Activated CD4-positive, CD25-positive, alpha-beta regulatory T cell treated with anti-CD3 and anti-CD28 coated beads, Interleukin-2, amount 50 U/mL, for 16 hours (primary cell): ENCODE measurements around the gene KRTAP3-1.
"Not testable (repeated sequence)": the region's sequence is repeated elsewhere in the genome, so short reads cannot be mapped to it uniquely, and the experiment has no call there.

Experiments
- DNase-seq: peaks from one replicate; pipeline ENCODE4 v3.0.0-alpha.2; 2020; ENCODE audit warnings: low read depth, low spot score

The KRTAP3-1 gene

DNA sequence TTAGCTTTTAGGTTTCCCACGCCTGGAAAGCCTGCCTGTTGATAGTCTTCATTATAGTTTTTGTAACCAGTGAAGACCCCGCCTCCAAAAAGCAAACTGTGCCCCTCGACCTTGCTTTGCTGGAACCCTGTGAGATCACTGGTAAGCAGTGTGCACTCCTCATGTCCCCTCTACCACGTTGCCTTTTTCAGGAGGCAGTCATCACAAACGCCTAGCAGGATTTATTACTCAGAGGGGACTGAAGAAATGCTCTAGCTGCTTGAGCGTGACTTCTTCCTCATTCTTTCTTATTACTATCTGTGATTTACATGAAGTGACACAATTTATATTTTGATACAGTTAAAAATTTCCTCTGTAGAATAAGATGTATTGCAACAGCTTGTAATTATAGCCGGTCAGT, 6.5 kb upstream of the KRTAP3-1 start:
- DNase-seq = no peak

GRCh38 chr17:41013606-41014005, 4.7 kb upstream of the KRTAP3-1 start:
- no peak for DNase-seq

DNA sequence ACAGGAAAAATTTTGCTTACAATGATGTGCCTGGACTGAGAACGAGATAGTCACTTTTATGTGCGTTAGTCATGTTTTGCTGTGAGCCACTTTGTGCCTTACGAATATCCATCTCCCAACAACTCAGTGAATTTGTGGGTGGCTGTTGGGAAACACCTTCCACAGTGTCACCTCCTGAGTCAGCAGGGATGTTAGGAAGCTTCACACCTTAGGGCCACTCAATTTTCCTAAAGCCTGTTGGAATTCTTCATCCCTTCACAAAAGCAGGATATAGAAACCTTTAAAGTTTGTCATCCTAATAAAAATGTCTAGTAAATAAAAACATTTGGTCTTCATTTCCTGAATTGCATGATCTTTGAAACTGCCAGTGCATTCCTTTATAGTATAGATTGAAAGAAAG, 4.3 kb upstream of the KRTAP3-1 start:
- no peak for DNase-seq

- no peak for DNase-seq
Observed at GRCh38 chr17:41012326-41013120, 3.6 kb upstream of the KRTAP3-1 start.

DNA sequence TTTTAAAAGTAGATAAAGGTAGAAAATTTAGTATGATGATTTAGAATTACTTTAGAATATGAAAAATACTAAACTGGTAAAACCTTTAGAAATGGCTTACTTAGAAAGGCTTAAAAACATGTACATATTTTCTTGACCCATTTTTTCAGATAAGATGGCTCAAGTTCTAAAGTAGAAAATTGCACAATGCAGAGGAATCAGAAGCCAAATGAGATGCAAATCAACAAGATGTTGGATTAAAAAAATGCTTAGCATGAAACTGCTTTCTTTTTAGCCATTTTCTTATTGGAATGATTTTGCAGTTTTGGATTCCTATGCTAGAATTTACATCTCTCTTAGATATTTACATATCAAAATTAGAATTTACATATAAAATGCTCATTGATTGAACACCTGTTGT, 1.5 kb upstream of the KRTAP3-1 start:
- DNase-seq = no peak

GRCh38 chr17:41009936-41010335, 1.0 kb upstream of the KRTAP3-1 start:
- no peak for DNase-seq

DNA sequence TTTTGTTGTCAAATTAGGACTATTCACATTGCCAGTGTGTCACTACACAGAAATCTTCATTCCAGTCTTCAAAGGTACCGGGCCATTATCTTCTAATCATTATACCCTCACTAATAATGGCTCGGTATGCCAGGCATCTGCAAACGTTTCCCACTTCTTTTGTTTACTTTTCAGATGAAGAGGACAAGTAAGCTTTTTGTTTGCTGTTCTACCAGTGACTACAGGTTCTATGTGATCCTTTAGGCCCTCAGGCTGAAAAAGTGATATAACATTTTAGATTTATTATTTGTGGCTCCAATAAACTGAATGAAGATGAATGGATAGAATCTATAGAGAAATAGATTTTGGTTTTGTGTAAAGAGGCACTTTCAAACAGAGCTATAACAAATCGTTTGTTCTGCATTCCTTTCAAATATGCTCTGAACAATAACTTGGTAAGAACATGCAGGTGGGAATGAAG, 403 bp upstream of the KRTAP3-1 start:
- DNase-seq = no peak

GRCh38 chr17:41004397-41004796, 4.5 kb downstream of the KRTAP3-1 start:
- DNase-seq = no peak

- no peak for DNase-seq
Observed at GRCh38 chr17:41003926-41004325, 5.0 kb downstream of the KRTAP3-1 start.

- DNase-seq = no peak
Observed at GRCh38 chr17:41002814-41003213, 6.1 kb downstream of the KRTAP3-1 start.

- no peak for DNase-seq
Observed at GRCh38 chr17:41001795-41002194, 7.1 kb downstream of the KRTAP3-1 start.

- not testable (repeated sequence) for DNase-seq
Observed at GRCh38 chr17:40999563-40999962, 9.4 kb downstream of the KRTAP3-1 start, which contains the start of gene KRTAP3-2. Gene KRTAP3-2, minus strand, starts transcription at chr17:40999906. Its CDS starts 53 bp downstream, at chr17:40999853.

GRCh38 chr17:40997361-40997760, 11.6 kb downstream of the KRTAP3-1 start:
- no peak for DNase-seq

GRCh38 chr17:40996829-40997228, 12.1 kb downstream of the KRTAP3-1 start:
- DNase-seq = no peak

DNA sequence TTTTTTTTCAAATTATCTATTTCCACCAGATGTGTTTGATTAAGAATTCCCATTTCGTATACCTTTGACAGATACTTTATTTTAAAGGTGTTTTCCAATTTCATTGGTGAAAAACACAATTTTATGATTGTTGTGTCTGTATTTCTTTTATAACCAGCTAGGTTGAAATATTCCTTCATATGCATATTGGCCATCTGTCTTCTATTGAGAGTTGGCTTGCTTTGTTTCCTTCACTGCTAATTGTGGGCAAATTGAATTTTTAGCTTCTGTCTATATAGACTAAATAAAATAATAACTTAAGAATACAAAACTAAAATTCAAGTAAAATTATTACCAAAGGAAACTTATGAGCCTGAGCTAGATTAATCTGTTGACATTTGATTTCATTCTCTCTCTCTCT, 13.8 kb downstream of the KRTAP3-1 start:
- no peak for DNase-seq

DNA sequence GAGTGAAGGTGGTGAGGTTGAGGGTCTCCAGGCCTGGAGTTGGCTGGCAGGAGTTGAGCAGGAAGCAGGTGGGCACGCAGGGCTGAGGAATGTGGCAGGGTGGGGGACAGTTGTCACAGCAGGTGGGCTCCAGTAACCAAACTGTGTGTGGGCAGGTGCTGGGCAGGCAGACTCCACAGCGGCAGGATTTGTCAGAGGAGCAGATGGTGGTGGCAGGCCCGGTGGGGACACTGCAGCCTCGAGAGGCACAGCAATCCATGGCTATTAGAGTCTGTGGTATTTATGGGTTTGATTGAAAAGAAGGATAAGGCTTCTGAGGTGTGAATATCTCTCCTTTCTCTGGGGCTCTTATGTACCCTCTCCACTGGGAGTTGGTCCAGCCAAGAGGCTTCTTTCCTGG, 15.1 kb downstream of the KRTAP3-1 start, which contains the start of gene KRTAP3-3:
Gene KRTAP3-3 (minus strand): TSS at position 326 of the 400 bp plus-strand sequence. CDS start 67 bp downstream, at position 259.
- DNase-seq = no peak

DNA sequence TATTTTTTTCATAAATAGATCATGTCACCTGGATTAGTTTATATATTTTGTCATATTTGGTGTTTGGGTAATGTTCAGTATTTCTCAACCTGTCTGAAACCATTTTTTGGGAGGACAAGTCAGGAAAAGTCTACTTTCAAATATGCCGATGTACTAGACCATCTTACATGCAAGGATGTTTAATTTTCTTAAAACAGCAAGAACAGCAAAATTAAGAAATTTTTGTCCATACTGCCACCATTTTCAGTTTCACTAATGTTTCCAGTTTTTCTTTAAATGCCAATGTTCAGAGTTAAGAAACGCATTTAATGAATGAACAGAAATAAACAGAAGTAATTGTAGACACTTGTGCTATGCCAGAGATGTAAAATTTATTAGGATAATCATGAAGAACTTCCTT, 15.8 kb downstream of the KRTAP3-1 start:
- no peak for DNase-seq

DNA sequence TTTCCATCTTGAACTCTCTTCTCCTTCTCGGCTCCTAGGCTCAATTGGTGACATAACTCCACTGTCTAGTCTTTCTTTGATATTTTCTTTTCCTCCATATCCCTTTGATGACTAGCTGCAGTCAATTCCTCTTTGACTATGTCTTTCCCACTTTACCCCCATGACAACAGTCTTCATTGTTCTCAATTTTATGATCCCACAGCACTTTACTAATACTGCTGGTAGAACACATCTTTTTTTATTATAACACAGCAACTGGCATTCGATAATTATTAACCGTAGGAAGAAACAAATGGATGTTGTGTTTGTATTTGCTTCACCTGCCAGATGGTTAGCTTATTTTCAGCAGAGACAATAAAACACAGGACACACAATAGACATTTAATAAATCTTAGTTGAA, 16.3 kb downstream of the KRTAP3-1 start:
- no peak for DNase-seq

- DNase-seq = no peak
Observed at GRCh38 chr17:40986920-40987319, 22.0 kb downstream of the KRTAP3-1 start.

GRCh38 chr17:40984226-40984625, 24.7 kb downstream of the KRTAP3-1 start, which contains the start of gene KRT40:
Gene KRT40, minus strand, starts transcription at chr17:40984326. Its CDS starts 53 bp downstream, at chr17:40984273.
- no peak for DNase-seq

GRCh38 chr17:40981115-40981514, 27.8 kb downstream of the KRTAP3-1 start:
- DNase-seq = no peak

GRCh38 chr17:40980596-40980995, 28.3 kb downstream of the KRTAP3-1 start:
- DNase-seq = no peak

DNA sequence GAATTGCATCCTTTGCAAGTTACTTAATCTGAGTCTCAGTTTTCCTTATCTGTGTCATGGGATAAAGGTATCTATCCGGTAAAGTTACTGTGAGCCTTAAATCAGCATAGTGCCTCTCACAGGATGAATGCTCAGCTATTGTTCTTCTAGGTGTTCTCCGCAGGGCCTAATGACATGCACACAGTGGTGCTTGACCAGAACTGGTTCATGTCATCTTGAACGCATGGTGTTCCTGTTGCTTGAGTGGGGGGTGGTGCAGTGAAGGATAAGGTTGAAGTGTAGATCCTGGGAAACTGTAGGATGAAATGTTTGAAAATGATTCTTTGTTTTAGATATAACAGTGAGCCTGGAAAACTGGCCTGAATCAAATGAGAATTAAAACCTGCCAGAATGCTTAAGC, 28.8 kb downstream of the KRTAP3-1 start:
- DNase-seq = no peak
